HEK293 (cell line): ENCODE results near the gene KLHL21.

Source experiments
- CTCF ChIA-PET: fragments of 350-600 bp; formaldehyde crosslinking; extraction: SDS; loops from one replicate; lab custom pipeline; 2021; ENCODE audit warnings: antibody characterized with exemption; lab: Yijun Ruan, JAX
- POLR2A ChIA-PET: fragments of 300-600 bp; formaldehyde crosslinking; extraction: SDS; loops from one replicate; lab custom pipeline; 2020; ENCODE audit warnings: antibody characterized with exemption, inconsistent platforms; lab: Yijun Ruan, JAX
- H3K27ac ChIP-seq: fragments of 200-500 bp; sonication (Bioruptor generic); 2 replicates; pipeline ENCODE4 v1.5.1; 2014; ENCODE audit warnings: low read depth, low read length, control low read depth, inconsistent platforms; ENCODE audit errors: extremely low read depth
- H3K36me3 ChIP-seq, 2 experiments: fragments of 200-500 bp in 1 of 2; sonication (Bioruptor generic) in 1 of 2; 1 replicate in 1 of 2; 2 replicates in 1 of 2; pipeline ENCODE4 v1.5.1; 2014 to 2017; ENCODE audit warnings: inconsistent platforms in 2 of 2, low read length in 2 of 2; ENCODE audit not compliant: control insufficient read depth in 2 of 2, insufficient read depth in 1 of 2
- H3K4me1 ChIP-seq: fragments of 200-500 bp; sonication (Bioruptor generic); 2 replicates; pipeline ENCODE4 v1.5.1; 2014; ENCODE audit warnings: mild to moderate bottlenecking, low read length, inconsistent platforms; ENCODE audit not compliant: control insufficient read depth, insufficient read depth
- H3K4me3 ChIP-seq: 2 replicates; pipeline ENCODE4 v1.5.1; 2011; ENCODE audit warnings: low read depth, mild to moderate bottlenecking, control low read depth, low read length, moderate library complexity
- H3K9me3 ChIP-seq: fragments of 200-500 bp; sonication (Bioruptor generic); 2 replicates; pipeline ENCODE4 v1.5.1; 2014; ENCODE audit warnings: low read depth, low read length, inconsistent platforms; ENCODE audit not compliant: control insufficient read depth, insufficient read depth
- HOXA7 ChIP-seq: sonication (generic); formaldehyde crosslinking; IDR thresholded peaks from 2 replicates; pipeline ENCODE4 v1.8.1; 2022; ENCODE audit warnings: missing genetic modification reagents, borderline replicate concordance
- KLF7 ChIP-seq: fragments of 450-650 bp; formaldehyde crosslinking; IDR thresholded peaks from 2 replicates; pipeline ENCODE4 v1.5.1; 2016; ENCODE audit warnings: missing biosample characterization, missing genetic modification characterization, borderline replicate concordance
- ZBTB11 ChIP-seq: fragments of 450-650 bp; formaldehyde crosslinking; conservative IDR thresholded peaks from 2 replicates; pipeline ENCODE4 v1.5.1; 2016; ENCODE audit warnings: low read depth, missing biosample characterization, missing genetic modification characterization
- ZNF155 ChIP-seq: fragments of 450-650 bp; formaldehyde crosslinking; IDR thresholded peaks from 2 replicates; pipeline ENCODE4 v1.5.1; 2016; ENCODE audit warnings: missing biosample characterization, missing genetic modification characterization
- ZNF169 ChIP-seq: fragments of 450-650 bp; formaldehyde crosslinking; IDR thresholded peaks from 2 replicates; pipeline ENCODE4 v1.5.1; 2016; ENCODE audit warnings: missing biosample characterization, missing genetic modification characterization
- ZNF341 ChIP-seq: fragments of 450-650 bp; formaldehyde crosslinking; IDR thresholded peaks from 2 replicates; pipeline ENCODE4; 2016; ENCODE audit warnings: low read depth, missing biosample characterization, missing genetic modification characterization
- ZNF529 ChIP-seq: fragments of 450-650 bp; formaldehyde crosslinking; IDR thresholded peaks from 2 replicates; pipeline ENCODE4 v1.5.1; 2017; ENCODE audit warnings: missing genetic modification characterization, missing biosample characterization; ENCODE audit not compliant: insufficient replicate concordance
- ZNF560 ChIP-seq: fragments of 450-650 bp; formaldehyde crosslinking; IDR thresholded peaks from 2 replicates; pipeline ENCODE4 v1.5.1; 2017; ENCODE audit warnings: missing biosample characterization, missing genetic modification characterization, borderline replicate concordance
- ZNF585B ChIP-seq: fragments of 450-650 bp; formaldehyde crosslinking; IDR thresholded peaks from 2 replicates; pipeline ENCODE4 v1.5.1; 2016; ENCODE audit warnings: missing biosample characterization, missing genetic modification characterization
- ZNF654 ChIP-seq: fragments of 450-650 bp; formaldehyde crosslinking; IDR thresholded peaks from 2 replicates; pipeline ENCODE4 v1.5.1; 2016; ENCODE audit warnings: low read depth, missing biosample characterization, missing genetic modification characterization
- ZNF670 ChIP-seq: fragments of 450-650 bp; formaldehyde crosslinking; IDR thresholded peaks from 2 replicates; pipeline ENCODE4 v1.5.1; 2016; ENCODE audit warnings: missing biosample characterization, missing genetic modification characterization, low read depth
- ZNF701 ChIP-seq: fragments of 450-650 bp; formaldehyde crosslinking; IDR thresholded peaks from 2 replicates; pipeline ENCODE4 v1.5.1; 2016; ENCODE audit warnings: missing biosample characterization, missing genetic modification characterization
- ZNF776 ChIP-seq: fragments of 450-650 bp; formaldehyde crosslinking; IDR thresholded peaks from 2 replicates; pipeline ENCODE4 v1.5.0; 2017; ENCODE audit warnings: missing biosample characterization, missing genetic modification characterization, borderline replicate concordance
- ZXDB ChIP-seq: fragments of 450-650 bp; formaldehyde crosslinking; IDR thresholded peaks from 2 replicates; pipeline ENCODE4 v1.5.1; 2016; ENCODE audit warnings: missing biosample characterization, missing genetic modification characterization
- TF ChIP-seq, protein P1 (sequence below): fragments of 450-650 bp; IDR thresholded peaks from 2 replicates; pipeline ENCODE4 v1.5.1; 2018; ENCODE audit warnings: missing biosample characterization, mild to moderate bottlenecking, missing genetic modification characterization
- TF ChIP-seq, protein P2 (sequence below): fragments of 450-650 bp; formaldehyde crosslinking; IDR thresholded peaks from 2 replicates; pipeline ENCODE4 v1.5.1; 2016; ENCODE audit warnings: missing biosample characterization, missing genetic modification characterization
- TF ChIP-seq, protein P3 (sequence below): fragments of 450-650 bp; formaldehyde crosslinking; conservative IDR thresholded peaks from 2 replicates; pipeline ENCODE4 v1.5.1; 2016; ENCODE audit warnings: low read depth, missing biosample characterization, missing genetic modification characterization
- TF ChIP-seq, protein P4 (sequence below): fragments of 450-650 bp; formaldehyde crosslinking; IDR thresholded peaks from 2 replicates; pipeline ENCODE4 v1.5.1; 2016; ENCODE audit warnings: missing biosample characterization, missing genetic modification characterization

Gene KLHL21

GRCh38 chr1:6637770-6638169 lies 35.1 kb upstream of the KLHL21 start:
- Histone ChIP-seq H3K4me3 (no peak overlapping the region), H3K9me3 (no peaks in the 10 kb centered on the region), H3K36me3 (peaks cover 21 to 96% of the 10 kb centered on the region in 2 experiments; a peak in 2 of 3 replicates), H3K4me1 (no peaks in the 10 kb centered on the region)
- POLR2A ChIA-PET, result no interaction called here
- TF ChIP-seq ZNF155 (tag by site-specific recombination), result no peak
- no peak for TF ChIP-seq ZNF560 (tag by site-specific recombination)
- TF ChIP-seq ZNF585B (tag by site-specific recombination), result no peak
- TF ChIP-seq ZNF670 (tag by site-specific recombination), result no peak
- no peak for TF ChIP-seq ZNF341 (tag by site-specific recombination)
- no peak for TF ChIP-seq ZBTB11 (tag by site-specific recombination)
- TF ChIP-seq, protein P1, sequence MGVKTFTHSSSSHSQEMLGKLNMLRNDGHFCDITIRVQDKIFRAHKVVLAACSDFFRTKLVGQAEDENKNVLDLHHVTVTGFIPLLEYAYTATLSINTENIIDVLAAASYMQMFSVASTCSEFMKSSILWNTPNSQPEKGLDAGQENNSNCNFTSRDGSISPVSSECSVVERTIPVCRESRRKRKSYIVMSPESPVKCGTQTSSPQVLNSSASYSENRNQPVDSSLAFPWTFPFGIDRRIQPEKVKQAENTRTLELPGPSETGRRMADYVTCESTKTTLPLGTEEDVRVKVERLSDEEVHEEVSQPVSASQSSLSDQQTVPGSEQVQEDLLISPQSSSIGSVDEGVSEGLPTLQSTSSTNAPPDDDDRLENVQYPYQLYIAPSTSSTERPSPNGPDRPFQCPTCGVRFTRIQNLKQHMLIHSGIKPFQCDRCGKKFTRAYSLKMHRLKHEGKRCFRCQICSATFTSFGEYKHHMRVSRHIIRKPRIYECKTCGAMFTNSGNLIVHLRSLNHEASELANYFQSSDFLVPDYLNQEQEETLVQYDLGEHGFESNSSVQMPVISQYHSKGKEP (tag by site-specific recombination), result no peak
- TF ChIP-seq KLF7 (tag by site-specific recombination), result no peak
- no peak for TF ChIP-seq ZNF654 (tag by site-specific recombination)
- TF ChIP-seq, protein P2, sequence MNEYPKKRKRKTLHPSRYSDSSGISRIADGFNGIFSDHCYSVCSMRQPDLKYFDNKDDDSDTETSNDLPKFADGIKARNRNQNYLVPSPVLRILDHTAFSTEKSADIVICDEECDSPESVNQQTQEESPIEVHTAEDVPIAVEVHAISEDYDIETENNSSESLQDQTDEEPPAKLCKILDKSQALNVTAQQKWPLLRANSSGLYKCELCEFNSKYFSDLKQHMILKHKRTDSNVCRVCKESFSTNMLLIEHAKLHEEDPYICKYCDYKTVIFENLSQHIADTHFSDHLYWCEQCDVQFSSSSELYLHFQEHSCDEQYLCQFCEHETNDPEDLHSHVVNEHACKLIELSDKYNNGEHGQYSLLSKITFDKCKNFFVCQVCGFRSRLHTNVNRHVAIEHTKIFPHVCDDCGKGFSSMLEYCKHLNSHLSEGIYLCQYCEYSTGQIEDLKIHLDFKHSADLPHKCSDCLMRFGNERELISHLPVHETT, result no peak
- no peak for TF ChIP-seq ZNF701 (tag by site-specific recombination)
- no peak for TF ChIP-seq ZNF169 (tag by site-specific recombination)
- TF ChIP-seq HOXA7 (CRISPR knock-in tag), result no peak
- no peak for TF ChIP-seq ZNF776 (tag by site-specific recombination)
- TF ChIP-seq, protein P3, sequence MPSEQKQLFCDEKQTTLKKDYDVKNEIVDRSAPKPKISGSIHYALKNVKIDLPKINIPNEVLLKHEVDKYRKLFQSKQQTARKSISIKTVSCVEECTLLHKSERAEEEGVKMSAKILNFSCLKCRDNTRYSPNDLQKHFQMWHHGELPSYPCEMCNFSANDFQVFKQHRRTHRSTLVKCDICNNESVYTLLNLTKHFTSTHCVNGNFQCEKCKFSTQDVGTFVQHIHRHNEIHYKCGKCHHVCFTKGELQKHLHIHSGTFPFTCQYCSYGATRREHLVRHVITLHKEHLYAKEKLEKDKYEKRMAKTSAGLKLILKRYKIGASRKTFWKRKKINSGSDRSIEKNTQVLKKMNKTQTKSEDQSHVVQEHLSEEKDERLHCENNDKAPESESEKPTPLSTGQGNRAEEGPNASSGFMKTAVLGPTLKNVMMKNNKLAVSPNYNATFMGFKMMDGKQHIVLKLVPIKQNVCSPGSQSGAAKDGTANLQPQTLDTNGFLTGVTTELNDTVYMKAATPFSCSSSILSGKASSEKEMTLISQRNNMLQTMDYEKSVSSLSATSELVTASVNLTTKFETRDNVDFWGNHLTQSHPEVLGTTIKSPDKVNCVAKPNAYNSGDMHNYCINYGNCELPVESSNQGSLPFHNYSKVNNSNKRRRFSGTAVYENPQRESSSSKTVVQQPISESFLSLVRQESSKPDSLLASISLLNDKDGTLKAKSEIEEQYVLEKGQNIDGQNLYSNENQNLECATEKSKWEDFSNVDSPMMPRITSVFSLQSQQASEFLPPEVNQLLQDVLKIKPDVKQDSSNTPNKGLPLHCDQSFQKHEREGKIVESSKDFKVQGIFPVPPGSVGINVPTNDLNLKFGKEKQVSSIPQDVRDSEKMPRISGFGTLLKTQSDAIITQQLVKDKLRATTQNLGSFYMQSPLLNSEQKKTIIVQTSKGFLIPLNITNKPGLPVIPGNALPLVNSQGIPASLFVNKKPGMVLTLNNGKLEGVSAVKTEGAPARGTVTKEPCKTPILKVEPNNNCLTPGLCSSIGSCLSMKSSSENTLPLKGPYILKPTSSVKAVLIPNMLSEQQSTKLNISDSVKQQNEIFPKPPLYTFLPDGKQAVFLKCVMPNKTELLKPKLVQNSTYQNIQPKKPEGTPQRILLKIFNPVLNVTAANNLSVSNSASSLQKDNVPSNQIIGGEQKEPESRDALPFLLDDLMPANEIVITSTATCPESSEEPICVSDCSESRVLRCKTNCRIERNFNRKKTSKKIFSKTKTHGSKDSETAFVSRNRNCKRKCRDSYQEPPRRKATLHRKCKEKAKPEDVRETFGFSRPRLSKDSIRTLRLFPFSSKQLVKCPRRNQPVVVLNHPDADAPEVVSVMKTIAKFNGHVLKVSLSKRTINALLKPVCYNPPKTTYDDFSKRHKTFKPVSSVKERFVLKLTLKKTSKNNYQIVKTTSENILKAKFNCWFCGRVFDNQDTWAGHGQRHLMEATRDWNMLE (tag by site-specific recombination), result no peak
- TF ChIP-seq, protein P4, sequence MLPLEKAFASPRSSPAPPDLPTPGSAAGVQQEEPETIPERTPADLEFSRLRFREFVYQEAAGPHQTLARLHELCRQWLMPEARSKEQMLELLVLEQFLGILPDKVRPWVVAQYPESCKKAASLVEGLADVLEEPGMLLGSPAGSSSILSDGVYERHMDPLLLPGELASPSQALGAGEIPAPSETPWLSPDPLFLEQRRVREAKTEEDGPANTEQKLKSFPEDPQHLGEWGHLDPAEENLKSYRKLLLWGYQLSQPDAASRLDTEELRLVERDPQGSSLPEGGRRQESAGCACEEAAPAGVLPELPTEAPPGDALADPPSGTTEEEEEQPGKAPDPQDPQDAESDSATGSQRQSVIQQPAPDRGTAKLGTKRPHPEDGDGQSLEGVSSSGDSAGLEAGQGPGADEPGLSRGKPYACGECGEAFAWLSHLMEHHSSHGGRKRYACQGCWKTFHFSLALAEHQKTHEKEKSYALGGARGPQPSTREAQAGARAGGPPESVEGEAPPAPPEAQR (tag by site-specific recombination), result no peak
- no peak for TF ChIP-seq ZNF529
- TF ChIP-seq ZXDB (tag by site-specific recombination), result no peak
- TF ChIP-seq, all 188 proteins: peak for 0
- CTCF ChIA-PET, result interaction anchor here (1.1 to 1.9 kb wide), 2 partner anchors 8 to 80 kb away, joined by 3 to 8 read pairs; no protein-coding TSS in a partner anchor
- H3K27ac ChIP-seq, result no peak overlapping the region
